ENCODE data around the gene RARS1.

DNA sequence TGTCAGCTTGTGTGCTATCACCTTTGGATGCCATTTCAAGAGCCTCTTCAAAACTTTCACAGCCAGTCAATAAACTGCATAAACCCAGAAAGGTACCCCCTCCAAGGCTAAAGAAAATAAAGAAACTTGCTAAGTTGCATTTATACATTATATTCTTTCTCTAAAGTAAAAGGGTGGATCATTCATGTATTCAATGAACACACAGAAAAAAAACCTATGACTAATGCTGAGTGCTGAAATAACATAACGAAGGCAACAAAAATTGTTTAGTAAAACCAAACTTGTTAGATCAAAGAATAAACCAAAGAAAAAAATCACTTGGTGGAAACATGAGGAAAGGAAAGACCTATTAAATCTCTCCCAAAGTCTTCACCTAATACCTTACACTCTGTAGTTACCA, 77.7 kb downstream of the RARS1 start:
- TF ChIP-seq, protein P1, sequence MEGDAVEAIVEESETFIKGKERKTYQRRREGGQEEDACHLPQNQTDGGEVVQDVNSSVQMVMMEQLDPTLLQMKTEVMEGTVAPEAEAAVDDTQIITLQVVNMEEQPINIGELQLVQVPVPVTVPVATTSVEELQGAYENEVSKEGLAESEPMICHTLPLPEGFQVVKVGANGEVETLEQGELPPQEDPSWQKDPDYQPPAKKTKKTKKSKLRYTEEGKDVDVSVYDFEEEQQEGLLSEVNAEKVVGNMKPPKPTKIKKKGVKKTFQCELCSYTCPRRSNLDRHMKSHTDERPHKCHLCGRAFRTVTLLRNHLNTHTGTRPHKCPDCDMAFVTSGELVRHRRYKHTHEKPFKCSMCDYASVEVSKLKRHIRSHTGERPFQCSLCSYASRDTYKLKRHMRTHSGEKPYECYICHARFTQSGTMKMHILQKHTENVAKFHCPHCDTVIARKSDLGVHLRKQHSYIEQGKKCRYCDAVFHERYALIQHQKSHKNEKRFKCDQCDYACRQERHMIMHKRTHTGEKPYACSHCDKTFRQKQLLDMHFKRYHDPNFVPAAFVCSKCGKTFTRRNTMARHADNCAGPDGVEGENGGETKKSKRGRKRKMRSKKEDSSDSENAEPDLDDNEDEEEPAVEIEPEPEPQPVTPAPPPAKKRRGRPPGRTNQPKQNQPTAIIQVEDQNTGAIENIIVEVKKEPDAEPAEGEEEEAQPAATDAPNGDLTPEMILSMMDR (IDR thresholded peaks at IDR 0.05): no peak
- TF ChIP-seq POLR2A (IDR thresholded peaks at IDR 0.05; ENCODE audit: low read length): no peak
- TF ChIP-seq CBX8 (IDR thresholded peaks at IDR 0.05): no peak
- TF ChIP-seq, protein P2, sequence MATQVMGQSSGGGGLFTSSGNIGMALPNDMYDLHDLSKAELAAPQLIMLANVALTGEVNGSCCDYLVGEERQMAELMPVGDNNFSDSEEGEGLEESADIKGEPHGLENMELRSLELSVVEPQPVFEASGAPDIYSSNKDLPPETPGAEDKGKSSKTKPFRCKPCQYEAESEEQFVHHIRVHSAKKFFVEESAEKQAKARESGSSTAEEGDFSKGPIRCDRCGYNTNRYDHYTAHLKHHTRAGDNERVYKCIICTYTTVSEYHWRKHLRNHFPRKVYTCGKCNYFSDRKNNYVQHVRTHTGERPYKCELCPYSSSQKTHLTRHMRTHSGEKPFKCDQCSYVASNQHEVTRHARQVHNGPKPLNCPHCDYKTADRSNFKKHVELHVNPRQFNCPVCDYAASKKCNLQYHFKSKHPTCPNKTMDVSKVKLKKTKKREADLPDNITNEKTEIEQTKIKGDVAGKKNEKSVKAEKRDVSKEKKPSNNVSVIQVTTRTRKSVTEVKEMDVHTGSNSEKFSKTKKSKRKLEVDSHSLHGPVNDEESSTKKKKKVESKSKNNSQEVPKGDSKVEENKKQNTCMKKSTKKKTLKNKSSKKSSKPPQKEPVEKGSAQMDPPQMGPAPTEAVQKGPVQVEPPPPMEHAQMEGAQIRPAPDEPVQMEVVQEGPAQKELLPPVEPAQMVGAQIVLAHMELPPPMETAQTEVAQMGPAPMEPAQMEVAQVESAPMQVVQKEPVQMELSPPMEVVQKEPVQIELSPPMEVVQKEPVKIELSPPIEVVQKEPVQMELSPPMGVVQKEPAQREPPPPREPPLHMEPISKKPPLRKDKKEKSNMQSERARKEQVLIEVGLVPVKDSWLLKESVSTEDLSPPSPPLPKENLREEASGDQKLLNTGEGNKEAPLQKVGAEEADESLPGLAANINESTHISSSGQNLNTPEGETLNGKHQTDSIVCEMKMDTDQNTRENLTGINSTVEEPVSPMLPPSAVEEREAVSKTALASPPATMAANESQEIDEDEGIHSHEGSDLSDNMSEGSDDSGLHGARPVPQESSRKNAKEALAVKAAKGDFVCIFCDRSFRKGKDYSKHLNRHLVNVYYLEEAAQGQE (IDR thresholded peaks at IDR 0.05): no peak
- no peak for TF ChIP-seq ESRRA (IDR thresholded peaks at IDR 0.05; ENCODE audit: borderline replicate concordance, low read length)
- TF ChIP-seq MAZ (IDR thresholded peaks at IDR 0.05; ENCODE audit: borderline replicate concordance, low read depth, low read length): no peak
- no peak for TF ChIP-seq JUN (IDR thresholded peaks at IDR 0.05)
